HG02884 (cell line): ENCODE results near the gene JUP.

Experiments
- ATAC-seq: cut with Tn5 transposase; IDR thresholded peaks from one replicate; pipeline ENCODE4 v1.9.1; 2021; ENCODE audit warnings: mild to moderate bottlenecking, moderate library complexity; ENCODE audit not compliant: unreplicated experiment

JUP gene

DNA sequence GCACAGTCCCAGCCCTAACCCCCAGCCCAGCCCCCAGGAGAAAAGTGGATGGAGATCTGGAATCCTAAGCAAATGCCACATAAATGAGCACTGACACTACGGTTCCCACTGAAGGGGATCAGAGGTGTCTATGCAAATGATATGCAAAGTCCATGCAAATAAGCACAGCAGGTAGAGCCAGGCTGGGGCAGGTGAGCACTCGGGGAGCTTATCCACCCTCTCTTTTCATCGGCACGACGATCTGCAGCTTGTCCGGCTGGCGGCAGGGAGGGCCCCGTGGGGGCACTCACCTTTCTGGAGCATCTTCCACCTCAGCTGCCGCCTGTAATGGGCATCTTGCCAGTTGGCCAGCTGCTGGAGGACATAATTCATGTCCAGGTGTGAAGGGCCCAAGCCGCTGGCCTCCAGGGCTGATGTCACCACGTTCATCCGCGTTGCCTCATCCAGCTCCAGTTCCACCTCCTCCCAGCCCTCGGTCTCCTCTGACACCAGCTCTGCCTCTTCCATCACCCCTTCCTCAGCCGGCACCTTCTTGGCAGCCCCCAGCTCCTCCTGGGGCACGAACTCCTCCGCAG lies 61.9 kb downstream of the JUP start:
- ATAC-seq = no peak

DNA sequence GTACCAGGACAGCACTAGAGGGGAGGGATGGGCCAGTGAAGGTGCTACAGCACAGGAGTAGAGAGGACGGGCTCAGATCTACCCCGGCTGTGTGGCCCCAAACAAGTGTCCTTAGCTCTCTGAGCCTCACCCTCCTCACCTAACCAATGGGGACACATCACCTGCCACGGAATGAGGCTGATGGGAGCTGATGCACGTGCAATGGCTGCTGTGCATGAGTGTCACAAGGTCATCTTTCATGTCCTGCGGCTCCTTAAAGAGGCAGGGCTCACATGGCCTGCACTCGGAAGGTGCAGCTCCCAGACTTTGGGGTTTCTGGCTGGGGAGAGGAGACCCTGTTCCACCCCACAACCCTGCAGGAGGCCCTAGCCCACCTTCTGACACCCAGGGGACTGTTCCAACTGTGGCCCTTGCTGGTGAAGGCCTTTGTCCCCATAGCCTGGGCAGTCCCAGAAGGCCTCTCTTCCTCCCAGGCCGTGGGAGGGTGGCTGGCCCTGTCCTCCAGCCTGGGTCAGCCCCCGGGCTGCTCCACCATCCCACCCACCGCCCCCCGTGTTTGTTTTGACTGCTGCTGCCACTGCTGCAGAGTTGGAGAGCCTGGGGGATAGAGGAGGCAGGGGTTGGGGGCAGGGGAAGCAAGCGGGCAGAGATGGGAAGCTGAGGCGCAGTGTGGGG lies 62.6 kb downstream of the JUP start:
- ATAC-seq = no peak

DNA sequence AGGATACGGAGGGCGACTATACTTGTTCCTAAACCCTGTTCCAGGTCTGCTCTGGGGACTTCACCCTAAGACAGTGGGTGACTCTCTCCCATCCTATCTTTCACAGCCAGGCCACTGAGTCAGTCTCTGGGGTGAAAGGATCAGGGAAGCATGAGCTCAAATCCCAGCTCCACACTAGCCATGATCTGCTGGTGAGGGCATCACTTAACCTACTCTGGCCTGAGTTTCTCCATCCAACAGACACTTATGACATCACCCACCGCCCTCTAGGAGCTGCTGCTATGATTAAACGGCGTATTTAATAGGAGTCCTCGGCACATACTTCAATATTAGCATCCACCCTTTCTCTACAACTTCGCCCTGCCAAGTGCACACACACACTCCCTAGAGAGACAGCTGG lies 64.3 kb downstream of the JUP start:
- ATAC-seq = no peak

DNA sequence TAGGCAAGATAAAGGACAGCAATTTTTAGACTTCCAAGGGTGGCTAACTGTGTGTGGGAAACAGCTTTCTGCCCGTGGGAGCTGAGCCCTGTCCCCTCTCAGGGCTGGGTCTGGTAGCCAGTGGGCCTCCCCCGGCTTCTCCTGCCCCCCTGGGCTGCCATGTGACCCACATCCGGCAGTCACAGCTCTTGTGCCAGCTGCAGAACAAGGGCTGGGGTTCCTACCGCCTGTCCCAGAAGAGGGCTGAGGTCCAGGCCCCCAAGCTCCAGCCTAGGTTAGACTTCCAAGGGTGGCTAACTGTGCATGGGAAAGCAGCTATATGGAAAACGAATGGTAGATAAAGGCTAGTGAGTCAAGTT lies 68.2 kb downstream of the JUP start:
- no peak for ATAC-seq

- ATAC-seq = no peak
Measured at GRCh38 chr17:41717408-41718286, 68.9 kb downstream of the JUP start.

DNA sequence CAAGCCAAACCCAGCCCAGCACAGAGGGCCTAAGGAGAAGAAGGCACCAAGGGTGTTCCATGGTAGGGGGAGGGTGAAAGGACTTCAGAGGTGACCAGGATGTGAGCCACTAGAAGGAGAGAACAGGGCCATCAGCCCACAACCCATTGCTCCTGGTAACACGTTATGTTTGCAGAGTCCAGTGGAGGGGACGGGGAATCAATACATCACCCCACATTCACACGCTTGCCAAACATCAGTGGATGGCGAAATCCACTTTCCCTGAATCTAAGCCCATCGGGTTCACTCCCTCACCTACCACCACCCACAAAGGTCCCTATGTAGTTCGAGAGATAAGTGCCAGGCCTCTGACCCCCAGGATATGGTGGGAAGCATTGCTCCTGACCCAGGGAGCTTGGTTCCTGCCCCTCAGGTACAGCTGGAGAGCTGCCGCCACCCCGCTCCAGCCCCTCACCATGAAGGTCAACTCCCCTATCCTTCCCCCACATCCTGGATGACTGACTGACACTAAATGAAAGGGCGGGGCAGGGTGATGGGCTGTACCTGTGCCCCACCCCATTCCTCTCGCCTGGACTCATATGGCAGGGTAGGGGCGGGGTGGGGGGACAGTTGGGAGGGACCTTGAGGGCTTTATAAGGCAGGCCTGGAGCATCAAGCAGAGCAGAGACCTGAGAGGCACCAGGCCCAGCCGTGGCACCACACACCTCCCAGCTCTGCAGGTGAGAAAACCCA lies 74.7 kb downstream of the JUP start, which contains the start of gene GAST:
TSS of gene GAST (plus strand) at position 663 of the 732 bp plus-strand sequence. CDS start 3,106 bp downstream, outside the sequence.
- no peak for ATAC-seq

GRCh38 chr17:41710472-41711090 lies 75.9 kb downstream of the JUP start:
- no peak for ATAC-seq

GRCh38 chr17:41707803-41708669 lies 78.5 kb downstream of the JUP start:
- no peak for ATAC-seq

DNA sequence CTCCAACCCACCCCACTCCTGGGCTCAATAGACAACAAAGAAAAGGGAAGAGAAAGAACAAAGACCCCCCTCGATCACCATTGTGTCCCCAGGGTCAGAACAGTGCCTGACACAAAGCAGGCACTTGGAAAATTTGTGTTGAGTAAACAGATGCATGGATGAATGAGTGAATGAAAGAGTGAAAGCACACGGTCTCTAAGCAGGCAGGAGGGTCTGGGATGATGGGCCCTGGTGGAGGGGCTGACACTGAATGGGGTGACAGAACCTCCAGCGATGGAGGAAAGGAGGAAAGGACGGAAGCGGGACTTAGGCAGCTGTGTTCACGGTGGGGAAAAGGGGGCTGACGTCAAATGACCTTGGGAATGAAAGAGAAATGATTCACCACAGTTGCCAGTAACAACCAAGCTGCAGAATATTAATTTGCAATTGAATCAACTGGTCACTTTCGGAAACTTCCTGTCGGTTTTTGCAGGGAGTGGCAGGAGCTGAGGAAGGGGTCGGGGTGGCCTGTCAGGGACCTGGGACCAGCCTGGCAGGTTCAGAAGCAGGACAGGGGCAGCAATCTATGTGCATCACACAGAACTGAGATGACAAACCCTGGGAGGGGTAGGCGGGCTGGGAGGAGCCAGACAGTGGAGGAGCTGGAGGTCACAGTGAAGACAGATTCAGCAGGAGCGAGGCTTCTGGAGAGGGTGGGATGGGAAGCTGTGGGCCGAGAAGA lies 81.1 kb downstream of the JUP start:
- no peak for ATAC-seq
